ENCODE results near the gene GULP1. TPM values are rescaled to one million over a fixed set of nuclear protein-coding genes. Genes with fewer than 3 reads are reported as not detected.

Gene GULP1
- polyA plus RNA-seq, 1 donor from 2014 or later, result not detected

GRCh38 chr2:188623995-188624643, 332.4 kb downstream of the GULP1 start:
- H3K27me3 Mint-ChIP-seq, result no peaks in the 10 kb centered on the region

GRCh38 chr2:188627471-188627870, 335.8 kb downstream of the GULP1 start:
- peaks cover under 1% of the 10 kb centered on the region for H3K36me3 Mint-ChIP-seq
- peaks cover 0 to 2% (median 2%) of the 10 kb centered on the region in 3 donors for H3K9me3 Mint-ChIP-seq
- H3K27ac Mint-ChIP-seq, result no peak overlapping the region
- H3K4me3 Mint-ChIP-seq, result no peak overlapping the region
- H3K27me3 Mint-ChIP-seq, result no peaks in the 10 kb centered on the region
- no peaks in the 10 kb centered on the region for H3K4me1 Mint-ChIP-seq

More at GRCh38 chr2:188623995-188624643, 332.4 kb downstream of the GULP1 start:
- peaks cover 0 to 3% (median 2%) of the 10 kb centered on the region in 3 donors for H3K9me3 Mint-ChIP-seq
- H3K4me3 Mint-ChIP-seq, result no peak overlapping the region
- H3K27ac Mint-ChIP-seq, result no peak overlapping the region
- H3K36me3 Mint-ChIP-seq, result no peaks in the 10 kb centered on the region
- no peaks in the 10 kb centered on the region for H3K4me1 Mint-ChIP-seq

- Mint-ChIP-seq H3K9me3 (peaks cover 0 to 2% (median 2%) of the 10 kb centered on the region in 3 donors), H3K4me3 (no peak overlapping the region), H3K36me3 (peaks cover 2% of the 10 kb centered on the region), H3K27me3 (no peaks in the 10 kb centered on the region), H3K4me1 (no peaks in the 10 kb centered on the region), H3K27ac (no peak overlapping the region)
Observed at GRCh38 chr2:188628989-188629752, 337.5 kb downstream of the GULP1 start.

GRCh38 chr2:188629753-188630527, 338.3 kb downstream of the GULP1 start:
- H3K9me3 Mint-ChIP-seq, result peaks cover 0 to 2% (median 2%) of the 10 kb centered on the region in 3 donors
- H3K27me3 Mint-ChIP-seq, result no peaks in the 10 kb centered on the region
- peaks cover 2% of the 10 kb centered on the region for H3K36me3 Mint-ChIP-seq
- no peak overlapping the region for H3K27ac Mint-ChIP-seq
- no peak overlapping the region for H3K4me3 Mint-ChIP-seq
- H3K4me1 Mint-ChIP-seq, result no peaks in the 10 kb centered on the region

- no peaks in the 10 kb centered on the region for H3K4me1 Mint-ChIP-seq
- peaks cover 0 to 2% (median 0%) of the 10 kb centered on the region in 3 donors for H3K9me3 Mint-ChIP-seq
- peaks cover 2% of the 10 kb centered on the region for H3K36me3 Mint-ChIP-seq
- no peak overlapping the region for H3K4me3 Mint-ChIP-seq
- H3K27me3 Mint-ChIP-seq, result no peaks in the 10 kb centered on the region
- H3K27ac Mint-ChIP-seq, result no peak overlapping the region
Observed at GRCh38 chr2:188631037-188631809, 339.5 kb downstream of the GULP1 start.

GRCh38 chr2:188634656-188635055, 343.0 kb downstream of the GULP1 start:
- peaks cover 2% of the 10 kb centered on the region for H3K36me3 Mint-ChIP-seq
- H3K27ac Mint-ChIP-seq, result no peak overlapping the region
- no peaks in the 10 kb centered on the region for H3K9me3 Mint-ChIP-seq

More at GRCh38 chr2:188634656-188635055, 343.0 kb downstream of the GULP1 start:
- Mint-ChIP-seq H3K4me3 (no peak overlapping the region), H3K4me1 (no peaks in the 10 kb centered on the region), H3K27me3 (no peaks in the 10 kb centered on the region)
